Liver (tissue), 3 donors: Measurements from ENCODE around the gene NIPBL.

Experiments
- ATF3 ChIP-seq: IDR thresholded peaks from 2 replicates; pipeline ENCODE4 v1.6.1; 2016; ENCODE audit warnings: antibody characterized with exemption
- CTCF ChIP-seq: fragments of 150-350 bp; IDR thresholded peaks from 2 replicates; pipeline ENCODE4 v1.5.1; 2017; ENCODE audit warnings: improper control_type of control experiment, low read depth, low read length; ENCODE audit not compliant: missing input control
- GABPA ChIP-seq, 2 donors: IDR thresholded peaks in 1 of 2; conservative IDR thresholded peaks in 1 of 2; 2 replicates each; pipeline ENCODE4 v1.6.1; 2016; ENCODE audit warnings: antibody characterized with exemption in 2 of 2, mild to moderate bottlenecking in 1 of 2, moderate library complexity in 1 of 2
- JUND ChIP-seq, 2 donors: IDR thresholded peaks; 2 replicates each; pipeline ENCODE4 v1.6.1; 2016; ENCODE audit warnings: antibody characterized with exemption in 2 of 2
- RAD21 ChIP-seq, 2 donors: IDR thresholded peaks; 2 replicates each; pipeline ENCODE4 v1.6.1; 2016; ENCODE audit warnings: antibody characterized with exemption in 2 of 2, mild to moderate bottlenecking in 2 of 2
- TF ChIP-seq, protein P1 (sequence below): IDR thresholded peaks from 2 replicates; pipeline ENCODE4 v1.6.1; 2016; ENCODE audit warnings: antibody characterized with exemption
- TF ChIP-seq, protein P2 (sequence below): IDR thresholded peaks from 2 replicates; pipeline ENCODE4 v1.6.1; 2016; ENCODE audit warnings: antibody characterized with exemption, mild to moderate bottlenecking
- donor health status: healthy.
- donor health status: healthy.

DNA sequence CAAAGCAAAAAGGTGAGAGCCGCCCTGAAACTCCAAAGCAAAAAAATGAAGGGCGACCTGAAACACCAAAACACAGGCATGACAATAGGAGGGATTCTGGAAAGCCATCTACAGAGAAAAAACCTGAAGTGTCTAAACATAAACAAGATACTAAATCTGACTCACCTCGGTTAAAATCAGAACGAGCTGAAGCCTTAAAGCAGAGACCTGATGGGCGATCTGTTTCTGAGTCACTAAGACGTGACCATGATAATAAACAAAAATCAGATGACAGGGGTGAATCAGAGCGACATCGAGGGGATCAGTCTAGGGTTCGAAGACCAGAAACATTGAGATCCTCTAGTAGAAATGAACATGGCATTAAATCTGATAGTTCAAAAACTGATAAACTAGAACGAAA, 108.8 kb downstream of the NIPBL start:
- no peak for TF ChIP-seq RAD21 (IDR thresholded peaks at IDR 0.05)
- TF ChIP-seq ATF3: no peak
- no peak for TF ChIP-seq CTCF
- TF ChIP-seq, protein P1, sequence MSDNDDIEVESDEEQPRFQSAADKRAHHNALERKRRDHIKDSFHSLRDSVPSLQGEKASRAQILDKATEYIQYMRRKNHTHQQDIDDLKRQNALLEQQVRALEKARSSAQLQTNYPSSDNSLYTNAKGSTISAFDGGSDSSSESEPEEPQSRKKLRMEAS: no peak
- TF ChIP-seq, protein P2, sequence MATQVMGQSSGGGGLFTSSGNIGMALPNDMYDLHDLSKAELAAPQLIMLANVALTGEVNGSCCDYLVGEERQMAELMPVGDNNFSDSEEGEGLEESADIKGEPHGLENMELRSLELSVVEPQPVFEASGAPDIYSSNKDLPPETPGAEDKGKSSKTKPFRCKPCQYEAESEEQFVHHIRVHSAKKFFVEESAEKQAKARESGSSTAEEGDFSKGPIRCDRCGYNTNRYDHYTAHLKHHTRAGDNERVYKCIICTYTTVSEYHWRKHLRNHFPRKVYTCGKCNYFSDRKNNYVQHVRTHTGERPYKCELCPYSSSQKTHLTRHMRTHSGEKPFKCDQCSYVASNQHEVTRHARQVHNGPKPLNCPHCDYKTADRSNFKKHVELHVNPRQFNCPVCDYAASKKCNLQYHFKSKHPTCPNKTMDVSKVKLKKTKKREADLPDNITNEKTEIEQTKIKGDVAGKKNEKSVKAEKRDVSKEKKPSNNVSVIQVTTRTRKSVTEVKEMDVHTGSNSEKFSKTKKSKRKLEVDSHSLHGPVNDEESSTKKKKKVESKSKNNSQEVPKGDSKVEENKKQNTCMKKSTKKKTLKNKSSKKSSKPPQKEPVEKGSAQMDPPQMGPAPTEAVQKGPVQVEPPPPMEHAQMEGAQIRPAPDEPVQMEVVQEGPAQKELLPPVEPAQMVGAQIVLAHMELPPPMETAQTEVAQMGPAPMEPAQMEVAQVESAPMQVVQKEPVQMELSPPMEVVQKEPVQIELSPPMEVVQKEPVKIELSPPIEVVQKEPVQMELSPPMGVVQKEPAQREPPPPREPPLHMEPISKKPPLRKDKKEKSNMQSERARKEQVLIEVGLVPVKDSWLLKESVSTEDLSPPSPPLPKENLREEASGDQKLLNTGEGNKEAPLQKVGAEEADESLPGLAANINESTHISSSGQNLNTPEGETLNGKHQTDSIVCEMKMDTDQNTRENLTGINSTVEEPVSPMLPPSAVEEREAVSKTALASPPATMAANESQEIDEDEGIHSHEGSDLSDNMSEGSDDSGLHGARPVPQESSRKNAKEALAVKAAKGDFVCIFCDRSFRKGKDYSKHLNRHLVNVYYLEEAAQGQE: no peak
- TF ChIP-seq JUND (IDR thresholded peaks at IDR 0.05): no peak
- TF ChIP-seq GABPA (IDR thresholded peaks at IDR 0.05 in 1 of 2, conservative IDR thresholded peaks at IDR 0.05 in 1 of 2): no peak
